Trophoblast cell (in vitro differentiated cells and primary cell): ENCODE results near the gene MAP7D3.
"Not testable (repeated sequence)": the region's sequence is repeated elsewhere in the genome, so short reads cannot be mapped to it uniquely, and the experiment has no call there.

ENCODE experiments used
- DNase-seq, 2 donors: peaks; one replicate each; pipeline ENCODE4 v3.0.0-alpha.2; 2016
- H2AFZ ChIP-seq: 2 replicates; pipeline ENCODE4 v1.6.1; 2013; ENCODE audit warnings: low read length, moderate library complexity, mild to moderate bottlenecking; ENCODE audit not compliant: insufficient read depth, poor library complexity
- H2AK5ac ChIP-seq: 2 replicates; pipeline ENCODE4 v1.6.1; 2013; ENCODE audit warnings: mild to moderate bottlenecking, low read length
- H2BK120ac ChIP-seq: 2 replicates; pipeline ENCODE4 v1.6.1; 2013; ENCODE audit warnings: low read length, mild to moderate bottlenecking, moderate library complexity; ENCODE audit not compliant: insufficient read depth, poor library complexity
- H2BK12ac ChIP-seq: 2 replicates; pipeline ENCODE4 v1.6.1; 2013; ENCODE audit warnings: mild to moderate bottlenecking, low read length, moderate library complexity
- H2BK5ac ChIP-seq: 2 replicates; pipeline ENCODE4 v1.6.1; 2013; ENCODE audit warnings: low read length, low read depth, moderate library complexity, mild to moderate bottlenecking; ENCODE audit not compliant: poor library complexity
- H3K14ac ChIP-seq: 2 replicates; pipeline ENCODE4 v1.6.1; 2013; ENCODE audit warnings: mild to moderate bottlenecking, low read length
- H3K18ac ChIP-seq: 2 replicates; pipeline ENCODE4 v1.6.1; 2013; ENCODE audit warnings: mild to moderate bottlenecking, low read length
- H3K23ac ChIP-seq: 2 replicates; pipeline ENCODE4 v1.6.1; 2013; ENCODE audit warnings: low read length
- H3K27ac ChIP-seq: 2 replicates; pipeline ENCODE4 v1.5.1; 2013; ENCODE audit warnings: low read depth, mild to moderate bottlenecking, inconsistent platforms, low read length, moderate library complexity
- H3K27me3 ChIP-seq: 2 replicates; pipeline ENCODE4 v1.6.1; 2013; ENCODE audit warnings: inconsistent platforms, mild to moderate bottlenecking, low read length, moderate library complexity; ENCODE audit not compliant: insufficient read depth
- H3K36me3 ChIP-seq, 2 experiments: 1 replicate in 1 of 2; 2 replicates in 1 of 2; pipeline ENCODE4 v1.6.1; 2013; ENCODE audit warnings: low read length in 2 of 2, mild to moderate bottlenecking in 2 of 2, moderate library complexity in 1 of 2; ENCODE audit not compliant: insufficient read depth in 2 of 2, control insufficient read depth in 1 of 2
- H3K4ac ChIP-seq: 2 replicates; pipeline ENCODE4 v1.6.1; 2013; ENCODE audit warnings: low read depth, mild to moderate bottlenecking, low read length, moderate library complexity
- H3K4me1 ChIP-seq, 2 experiments: 1 replicate in 1 of 2; 2 replicates in 1 of 2; pipeline ENCODE4 v1.6.1; 2013; ENCODE audit warnings: low read length in 2 of 2, mild to moderate bottlenecking in 2 of 2, moderate library complexity in 1 of 2; ENCODE audit not compliant: insufficient read depth in 2 of 2, control insufficient read depth in 1 of 2
- H3K4me2 ChIP-seq: 2 replicates; pipeline ENCODE4 v1.6.1; 2013; ENCODE audit warnings: inconsistent platforms, mild to moderate bottlenecking, low read length, moderate library complexity
- H3K4me3 ChIP-seq: 2 replicates; pipeline ENCODE4 v1.5.1; 2013; ENCODE audit warnings: mild to moderate bottlenecking, low read depth, low read length, inconsistent platforms
- H3K79me1 ChIP-seq: one replicate; pipeline ENCODE4 v1.6.1; 2013; ENCODE audit warnings: low read length
- H3K79me2 ChIP-seq: 2 replicates; pipeline ENCODE4 v1.6.1; 2013; ENCODE audit warnings: low read length, mild to moderate bottlenecking; ENCODE audit not compliant: control insufficient read depth, insufficient read depth, poor library complexity
- H3K9ac ChIP-seq: 2 replicates; pipeline ENCODE4 v1.6.1; 2013; ENCODE audit warnings: mild to moderate bottlenecking, low read length
- H3K9me3 ChIP-seq: 2 replicates; pipeline ENCODE4 v1.6.1; 2013; ENCODE audit warnings: low read depth, mild to moderate bottlenecking, control low read depth, inconsistent platforms, low read length; ENCODE audit not compliant: insufficient read depth
- H4K12ac ChIP-seq: 2 replicates; pipeline ENCODE4 v1.6.1; 2013; ENCODE audit warnings: low read depth, mild to moderate bottlenecking, low read length, moderate library complexity
- H4K8ac ChIP-seq: 2 replicates; pipeline ENCODE4 v1.6.1; 2013; ENCODE audit warnings: low read depth, mild to moderate bottlenecking, low read length, moderate library complexity
- H4K91ac ChIP-seq: one replicate; pipeline ENCODE4 v1.6.1; 2013; ENCODE audit warnings: low read depth, mild to moderate bottlenecking, low read length, moderate library complexity
- WGBS: extraction: QIAGEN DNeasy Blood & Tissue Kit; methylation state at CpG from one replicate; pipeline ENCODE4 v1.1.7; 2013; ENCODE audit warnings: missing lambda C conversion rate; ENCODE audit not compliant: insufficient read length, insufficient coverage; ENCODE audit errors: extremely low coverage; 5-methylcytosine and 5-hydroxymethylcytosine counted together

MAP7D3 gene

DNA sequence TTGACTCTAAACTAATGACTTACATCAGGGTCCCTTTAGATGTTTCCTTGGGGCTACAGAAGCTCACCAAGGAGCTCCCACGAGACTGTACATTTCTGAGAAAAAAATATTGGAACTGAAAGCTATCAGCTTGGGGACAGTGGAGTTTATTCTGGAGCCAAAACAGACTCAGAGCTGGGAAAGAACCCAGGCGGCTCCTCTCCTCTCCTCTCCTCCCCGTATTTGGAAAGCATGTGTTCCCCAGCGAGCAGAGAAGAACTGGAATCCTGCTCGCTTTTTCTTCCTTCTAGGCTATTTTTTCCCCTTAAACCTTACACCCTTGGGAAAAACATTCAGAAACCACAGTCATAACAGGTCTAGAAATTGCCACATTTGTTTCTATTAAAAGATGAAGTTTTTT lies 4.3 kb upstream of the MAP7D3 start:
- Histone ChIP-seq H3K14ac (no peak overlapping the region), H3K4ac (no peak overlapping the region), H3K4me3 (no peak overlapping the region), H2BK120ac (no peak overlapping the region), H2BK5ac (no peak overlapping the region), H2AFZ (no peak overlapping the region), H4K12ac (no peak overlapping the region), H3K23ac (no peak overlapping the region), H3K9ac (no peak overlapping the region), H2AK5ac (no peak overlapping the region), H3K79me2 (no peaks in the 10 kb centered on the region), H3K27me3 (no peaks in the 10 kb centered on the region), H3K9me3 (no peaks in the 10 kb centered on the region), H3K27ac (no peak overlapping the region), H4K91ac (no peak overlapping the region), H3K79me1 (no peaks in the 10 kb centered on the region), H2BK12ac (no peak overlapping the region), H4K8ac (no peak overlapping the region), H3K18ac (no peak overlapping the region), H3K4me2 (no peak overlapping the region), H3K36me3 (no peaks in the 10 kb centered on the region), H3K4me1 (no peaks in the 10 kb centered on the region)
- no CpG with 5 or more reads among the region's 5 CpGs for WGBS
- DNase-seq, result no peak

DNA sequence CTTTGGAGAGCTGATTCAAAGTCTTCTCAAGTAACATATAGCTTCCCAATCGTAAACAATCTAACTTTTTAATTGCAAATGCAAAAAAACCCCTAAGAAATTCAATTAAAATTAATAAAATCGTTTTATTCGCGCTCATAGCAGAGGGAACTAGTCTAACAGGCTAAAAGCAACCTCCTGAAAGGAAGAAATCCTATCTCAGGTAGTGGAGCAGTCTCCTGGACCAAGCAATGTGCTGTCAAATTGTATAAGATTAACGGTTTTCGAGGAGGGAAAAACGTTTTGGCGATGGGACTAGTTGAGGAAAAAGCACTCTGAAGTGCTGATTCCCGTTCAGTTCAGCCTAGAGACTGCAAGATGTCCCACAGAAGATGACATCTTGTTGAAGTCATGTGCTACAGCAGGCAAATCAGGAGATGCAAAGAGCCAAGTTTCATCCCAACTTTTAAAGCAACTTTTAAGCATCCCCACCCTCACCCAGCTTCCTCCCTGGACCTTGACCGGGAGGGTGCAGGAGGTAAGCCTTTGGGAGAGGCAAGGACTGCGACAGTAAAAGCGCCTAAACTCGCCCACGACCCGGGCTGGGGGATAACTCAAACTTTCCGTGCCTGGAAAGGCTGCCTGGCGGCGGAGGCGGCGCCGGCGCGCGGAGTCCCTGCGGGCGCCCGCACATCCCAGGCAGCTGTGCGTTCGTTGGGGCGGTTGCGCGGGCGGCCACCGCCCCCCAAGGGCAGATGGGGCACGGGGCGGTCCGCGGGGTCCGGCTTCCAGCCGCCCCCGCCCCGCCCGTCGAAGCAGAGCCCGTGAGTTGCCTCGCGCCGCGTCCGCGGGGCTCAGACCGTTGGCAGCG lies 784 bp downstream of the MAP7D3 start:
- peak overlapping the region; percentile 69 for H3K18ac ChIP-seq
- H3K79me1 ChIP-seq, result no peaks in the 10 kb centered on the region
- no peaks in the 10 kb centered on the region for H3K36me3 ChIP-seq
- no peak overlapping the region for H3K4ac ChIP-seq
- no CpG with 5 or more reads among the region's 53 CpGs for WGBS
- no peaks in the 10 kb centered on the region for H3K9me3 ChIP-seq
- no peak overlapping the region for H2BK120ac ChIP-seq
- no peaks in the 10 kb centered on the region for H3K27me3 ChIP-seq
- no peak overlapping the region for H2BK12ac ChIP-seq
- H2AFZ ChIP-seq, result peak overlapping the region; percentile 86
- H2AK5ac ChIP-seq, result no peak overlapping the region
- no peak overlapping the region for H3K23ac ChIP-seq
- peak overlapping the region; percentile 78 for H3K4me3 ChIP-seq
- H3K14ac ChIP-seq, result peak overlapping the region; percentile 67
- no peak overlapping the region for H4K8ac ChIP-seq
- peak overlapping the region; percentile 95 for H3K4me2 ChIP-seq
- H4K91ac ChIP-seq, result peak overlapping the region; percentile 76
- DNase-seq, result peak; percentile 61 to 77
- H2BK5ac ChIP-seq, result no peak overlapping the region
- no peak overlapping the region for H3K9ac ChIP-seq
- no peaks in the 10 kb centered on the region for H3K79me2 ChIP-seq
- H4K12ac ChIP-seq, result peak overlapping the region; percentile 85
- peaks cover 0 to 2% of the 10 kb centered on the region in 2 experiments for H3K4me1 ChIP-seq
- H3K27ac ChIP-seq, result no peak overlapping the region

DNA sequence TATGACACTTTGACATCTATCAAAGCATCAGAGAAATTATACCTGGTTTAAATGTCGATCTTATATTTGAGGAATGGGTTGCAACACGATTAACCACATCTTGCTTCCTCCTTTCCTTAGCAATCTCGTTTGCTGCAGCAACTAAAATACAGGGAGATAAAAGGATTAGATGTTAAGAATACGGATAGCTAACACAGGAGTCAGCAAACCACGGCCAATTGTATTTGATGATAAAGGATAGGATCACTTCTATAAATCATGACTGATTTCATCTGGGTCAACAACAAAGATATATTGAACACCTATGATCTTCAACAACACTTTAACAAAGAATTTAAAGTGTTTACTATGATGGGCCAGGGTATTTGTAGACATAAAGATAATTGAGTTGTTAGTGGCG lies 5.0 kb downstream of the MAP7D3 start:
- H3K14ac ChIP-seq, result no peak overlapping the region
- H3K4ac ChIP-seq, result no peak overlapping the region
- no peaks in the 10 kb centered on the region for H3K9me3 ChIP-seq
- no peak overlapping the region for H3K9ac ChIP-seq
- no peak overlapping the region for H2AFZ ChIP-seq
- no peak overlapping the region for H2BK5ac ChIP-seq
- no peak overlapping the region for H4K91ac ChIP-seq
- no peak for DNase-seq
- no peaks in the 10 kb centered on the region for H3K27me3 ChIP-seq
- no peaks in the 10 kb centered on the region for H3K79me2 ChIP-seq
- WGBS, result no CpG with 5 or more reads among the region's 6 CpGs
- H3K27ac ChIP-seq, result no peak overlapping the region
- no peak overlapping the region for H2AK5ac ChIP-seq
- peaks cover 0 to 2% of the 10 kb centered on the region in 2 experiments for H3K4me1 ChIP-seq
- H2BK120ac ChIP-seq, result no peak overlapping the region
- no peak overlapping the region for H3K18ac ChIP-seq
- no peak overlapping the region for H3K4me3 ChIP-seq
- H3K23ac ChIP-seq, result no peak overlapping the region
- H4K8ac ChIP-seq, result no peak overlapping the region
- H3K4me2 ChIP-seq, result no peak overlapping the region
- H3K36me3 ChIP-seq, result peaks cover 0 to 2% of the 10 kb centered on the region in 2 experiments
- H4K12ac ChIP-seq, result no peak overlapping the region
- H2BK12ac ChIP-seq, result no peak overlapping the region
- H3K79me1 ChIP-seq, result no peaks in the 10 kb centered on the region

- not testable (repeated sequence) for H3K14ac ChIP-seq, H3K4me2 ChIP-seq, H4K12ac ChIP-seq, H3K4me1 ChIP-seq, DNase-seq, H3K79me2 ChIP-seq, H3K9ac ChIP-seq, H2AK5ac ChIP-seq, H4K91ac ChIP-seq, H4K8ac ChIP-seq, H3K4ac ChIP-seq, H3K27me3 ChIP-seq, H3K4me3 ChIP-seq, H2BK12ac ChIP-seq, H3K9me3 ChIP-seq, H3K27ac ChIP-seq, H3K79me1 ChIP-seq, H3K18ac ChIP-seq, H2BK120ac ChIP-seq, H2BK5ac ChIP-seq, H2AFZ ChIP-seq, H3K36me3 ChIP-seq, H3K23ac ChIP-seq
- no CpG with 5 or more reads among the region's 4 CpGs for WGBS
Measured at GRCh38 chrX:136237849-136238248, 13.4 kb downstream of the MAP7D3 start.
